H1 (cell line): ENCODE measurements around the gene USP24. TPM values are rescaled to one million over a fixed set of nuclear protein-coding genes. Genes with fewer than 3 reads are reported as not detected.

Source experiments
- ASH2L ChIP-seq: fragments of 200-600, 300-600 bp; sonication (generic); IDR thresholded peaks from one replicate; pipeline ENCODE4 v1.7.1; 2017; ENCODE audit warnings: low read length
- EP300 ChIP-seq, 2 experiments: IDR thresholded peaks; 1 replicate in 1 of 2; 2 replicates in 1 of 2; pipeline ENCODE4 v1.6.1; 2011 to 2012; ENCODE audit warnings: low read depth in 2 of 2, low read length in 2 of 2, mild to moderate bottlenecking in 2 of 2, borderline replicate concordance in 1 of 2, inconsistent platforms in 1 of 2, moderate library complexity in 1 of 2
- NANOG ChIP-seq: IDR thresholded peaks from 2 replicates; pipeline ENCODE4 v1.6.1; 2011; ENCODE audit warnings: low read length, low read depth, mild to moderate bottlenecking, inconsistent platforms; ENCODE audit not compliant: insufficient read depth, poor library complexity, severe bottlenecking
- RXRA ChIP-seq: IDR thresholded peaks from 2 replicates; pipeline ENCODE4 v1.6.1; 2011; ENCODE audit warnings: low read depth, mild to moderate bottlenecking, low read length, moderate library complexity; ENCODE audit not compliant: insufficient read depth
- SIN3A ChIP-seq, 2 experiments: IDR thresholded peaks in 1 of 2; conservative IDR thresholded peaks in 1 of 2; 2 replicates each; pipeline ENCODE4 v1.6.1; 2011 to 2012; ENCODE audit warnings: low read length in 2 of 2, improper control_type of control experiment in 1 of 2, low read depth in 1 of 2, mild to moderate bottlenecking in 1 of 2
- SP1 ChIP-seq: IDR thresholded peaks from 2 replicates; pipeline ENCODE4 v1.6.1; 2011; ENCODE audit warnings: low read depth, low read length
- SP4 ChIP-seq: IDR thresholded peaks from 2 replicates; pipeline ENCODE4 v1.6.1; 2012; ENCODE audit warnings: low read length, inconsistent platforms
- polyA plus RNA-seq, 7 experiments: library from polyadenylated mRNA; depleted of rRNA in 3 of 7; stranded (reverse) in 5 of 7; unstranded in 2 of 7; fragments of >200 nt in 5 of 7; fragments of 200-250 nt in 2 of 7; gene quantifications; 1 replicate in 5 of 7; 2 replicates in 1 of 7; 4 replicates in 1 of 7; pipeline versions ENCODE4 v1.2.1 to v1.2.3, GENCODE V29; 2011 to 2013; ENCODE audit warnings: missing spikeins in 2 of 7, mixed read lengths in 2 of 7
- total RNA-seq: library from RNA; stranded (reverse); fragmentation: NEBNext Ultra II Directional; extraction: Animal tissue kit (Norgen Biotek cat#: 25700); gene quantifications from 2 replicates; pipeline ENCODE4 v1.2.1, GENCODE V29; 2021
- TF ChIP-seq, protein P1 (sequence below): IDR thresholded peaks from 2 replicates; pipeline ENCODE4 v1.6.1; 2011; ENCODE audit warnings: low read depth, mild to moderate bottlenecking, low read length; ENCODE audit not compliant: insufficient read depth

USP24 gene
- total and polyA plus RNA-seq, 2 of the 8 experiments (the other 6 are each of a cell fraction or from before 2014, with no cell fraction given) = 11.1 to 34.6 TPM

DNA sequence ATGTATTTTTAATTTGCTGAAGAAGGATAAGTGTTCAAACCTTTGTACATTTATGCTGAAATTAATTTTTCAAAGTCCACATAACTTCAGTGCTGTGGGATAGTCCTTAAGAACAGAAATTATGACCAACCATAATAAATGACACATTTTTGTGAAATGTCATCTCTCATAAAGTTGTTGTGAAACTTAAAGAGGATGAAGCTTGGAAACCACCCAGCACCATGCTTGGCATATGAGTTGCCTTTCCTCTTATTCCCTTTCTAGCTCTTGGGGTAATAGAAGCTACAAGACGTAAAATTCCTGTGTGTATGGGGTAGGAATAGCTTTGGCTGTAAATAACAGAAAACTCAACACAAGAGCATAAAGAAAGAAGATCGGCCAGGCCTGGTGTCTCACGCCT lies 18.9 kb upstream of the USP24 start (continued):
- TF ChIP-seq SP1 (no peak), NANOG (no peak), SP4 (no peak), EP300 (IDR thresholded peaks at IDR 0.05; ENCODE audit: borderline replicate concordance in 1 of 2, low read depth in 2 of 2, low read length in 2 of 2) (no peak), ASH2L (no peak), RXRA (no peak), SIN3A (conservative IDR thresholded peaks at IDR 0.05 in 1 of 2, IDR thresholded peaks at IDR 0.05 in 1 of 2; ENCODE audit: low read depth in 1 of 2, low read length in 2 of 2) (no peak)
- TF ChIP-seq, protein P1, sequence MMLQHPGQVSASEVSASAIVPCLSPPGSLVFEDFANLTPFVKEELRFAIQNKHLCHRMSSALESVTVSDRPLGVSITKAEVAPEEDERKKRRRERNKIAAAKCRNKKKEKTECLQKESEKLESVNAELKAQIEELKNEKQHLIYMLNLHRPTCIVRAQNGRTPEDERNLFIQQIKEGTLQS = no peak
